ENCODE results near the gene PTPRK. TPM values are rescaled to one million over a fixed set of nuclear protein-coding genes. Genes with fewer than 3 reads are reported as not detected.

Gene PTPRK
- total RNA-seq, 4 donors from 2014 or later: 34.6 to 56.5 (median 47.0) TPM

DNA sequence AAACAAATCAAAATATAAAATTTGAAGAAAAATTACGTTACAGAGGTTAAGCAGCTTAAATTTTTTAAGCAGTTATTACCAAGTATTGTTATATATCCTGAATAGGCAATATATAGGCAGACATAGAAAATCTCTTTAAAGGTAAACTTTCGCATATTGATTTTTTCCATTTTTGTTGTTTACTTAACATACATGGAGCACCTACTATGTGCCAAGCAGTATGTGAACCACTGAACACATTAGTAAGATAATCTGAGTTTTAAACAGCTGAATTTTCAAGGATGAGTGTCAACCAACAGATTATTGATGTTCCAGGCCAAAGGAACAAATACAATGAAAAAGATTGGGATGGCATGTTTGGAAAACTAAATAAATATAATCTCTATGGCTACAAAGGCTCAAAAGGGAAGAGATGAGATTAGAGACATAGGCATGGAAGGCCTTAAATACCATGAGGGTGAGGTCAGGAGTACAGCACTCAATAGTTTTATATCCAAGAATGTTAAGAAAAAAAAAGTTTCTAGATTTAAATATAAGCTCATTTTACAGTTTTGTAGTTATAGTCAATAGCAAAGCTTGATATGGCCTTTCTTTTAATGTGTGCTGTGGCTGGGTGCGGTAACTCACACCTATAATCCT, 277.5 kb downstream of the PTPRK start:
- no peaks in the 10 kb centered on the region for H3K36me3 ChIP-seq
- no peaks in the 10 kb centered on the region for H3K27me3 ChIP-seq
- H3K4me1 ChIP-seq: no peaks in the 10 kb centered on the region
- no peaks in the 10 kb centered on the region for H3K9me3 ChIP-seq
- intact Hi-C loops (cut with DNase I): no loop called here
- no peak overlapping the region for H3K4me3 ChIP-seq (replicated peaks in 1 of 3)
- no peak overlapping the region for H3K27ac ChIP-seq
- DNase-seq: no peak
- WGBS, 2 donors: 98% methylated on average over 3 of the region's 3 CpGs
- no peak for TF ChIP-seq POLR2A (IDR thresholded peaks at IDR 0.05)
- TF ChIP-seq, protein P1, sequence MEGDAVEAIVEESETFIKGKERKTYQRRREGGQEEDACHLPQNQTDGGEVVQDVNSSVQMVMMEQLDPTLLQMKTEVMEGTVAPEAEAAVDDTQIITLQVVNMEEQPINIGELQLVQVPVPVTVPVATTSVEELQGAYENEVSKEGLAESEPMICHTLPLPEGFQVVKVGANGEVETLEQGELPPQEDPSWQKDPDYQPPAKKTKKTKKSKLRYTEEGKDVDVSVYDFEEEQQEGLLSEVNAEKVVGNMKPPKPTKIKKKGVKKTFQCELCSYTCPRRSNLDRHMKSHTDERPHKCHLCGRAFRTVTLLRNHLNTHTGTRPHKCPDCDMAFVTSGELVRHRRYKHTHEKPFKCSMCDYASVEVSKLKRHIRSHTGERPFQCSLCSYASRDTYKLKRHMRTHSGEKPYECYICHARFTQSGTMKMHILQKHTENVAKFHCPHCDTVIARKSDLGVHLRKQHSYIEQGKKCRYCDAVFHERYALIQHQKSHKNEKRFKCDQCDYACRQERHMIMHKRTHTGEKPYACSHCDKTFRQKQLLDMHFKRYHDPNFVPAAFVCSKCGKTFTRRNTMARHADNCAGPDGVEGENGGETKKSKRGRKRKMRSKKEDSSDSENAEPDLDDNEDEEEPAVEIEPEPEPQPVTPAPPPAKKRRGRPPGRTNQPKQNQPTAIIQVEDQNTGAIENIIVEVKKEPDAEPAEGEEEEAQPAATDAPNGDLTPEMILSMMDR (IDR thresholded peaks at IDR 0.05): no peak

DNA sequence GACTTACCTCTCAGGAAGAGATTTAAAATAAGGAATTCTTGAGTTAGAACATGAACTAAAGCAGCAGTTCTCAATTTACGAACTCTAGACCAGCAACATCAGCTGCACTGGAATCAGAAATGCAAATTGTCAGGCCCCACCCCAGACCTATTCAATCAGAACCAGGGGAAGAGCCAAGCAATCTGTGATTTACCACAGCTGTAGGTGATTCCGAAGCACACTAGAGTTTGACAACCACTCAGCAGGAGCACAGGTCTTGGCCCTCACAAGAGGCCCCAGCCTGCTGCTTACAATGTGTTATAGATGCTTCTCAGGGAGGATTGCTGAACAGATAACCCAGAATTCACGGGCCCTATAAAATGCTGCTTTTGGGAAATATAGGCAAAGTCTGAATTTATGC, 279.2 kb downstream of the PTPRK start:
- Histone ChIP-seq H3K27ac (no peak overlapping the region), H3K36me3 (no peaks in the 10 kb centered on the region), H3K4me1 (no peaks in the 10 kb centered on the region), H3K27me3 (no peaks in the 10 kb centered on the region), H3K9me3 (no peaks in the 10 kb centered on the region), H3K4me3 (replicated peaks in 1 of 3) (no peak overlapping the region)
- WGBS, 2 donors: 93 to 96% methylated on average over 3 of the region's 3 CpGs
- no peak for TF ChIP-seq POLR2A (IDR thresholded peaks at IDR 0.05)
- TF ChIP-seq, protein P1 (IDR thresholded peaks at IDR 0.05): no peak
- intact Hi-C loops (cut with DNase I): no loop called here
- no peak for DNase-seq

DNA sequence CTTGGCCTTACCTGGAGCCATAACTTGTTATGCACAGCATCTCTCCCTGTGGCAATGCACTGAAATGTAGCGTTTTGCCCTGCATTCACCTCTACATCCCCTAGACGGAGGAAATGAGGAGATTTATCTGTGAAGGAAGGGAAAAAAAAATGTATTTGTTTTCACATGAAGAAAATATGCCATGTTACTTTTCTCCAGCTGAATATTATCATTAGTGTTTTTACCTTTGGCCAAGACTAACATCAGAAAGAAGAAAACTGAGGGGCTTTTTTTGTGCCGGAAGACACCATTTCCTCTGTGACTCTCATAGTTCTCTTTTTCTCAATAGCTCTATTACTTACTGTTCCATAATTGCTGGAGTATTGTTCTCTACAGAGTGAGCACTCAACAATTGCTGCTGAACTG, 280.4 kb downstream of the PTPRK start:
- DNase-seq: no peak
- Histone ChIP-seq H3K9me3 (no peaks in the 10 kb centered on the region), H3K4me1 (no peaks in the 10 kb centered on the region), H3K4me3 (replicated peaks in 1 of 3) (no peak overlapping the region), H3K27ac (no peak overlapping the region), H3K27me3 (no peaks in the 10 kb centered on the region), H3K36me3 (no peaks in the 10 kb centered on the region)
- WGBS, 2 donors: 72% methylated on average over 3 of the region's 3 CpGs
- intact Hi-C loops (cut with DNase I): no loop called here
- TF ChIP-seq, protein P1 (IDR thresholded peaks at IDR 0.05): no peak
- no peak for TF ChIP-seq POLR2A (IDR thresholded peaks at IDR 0.05)

DNA sequence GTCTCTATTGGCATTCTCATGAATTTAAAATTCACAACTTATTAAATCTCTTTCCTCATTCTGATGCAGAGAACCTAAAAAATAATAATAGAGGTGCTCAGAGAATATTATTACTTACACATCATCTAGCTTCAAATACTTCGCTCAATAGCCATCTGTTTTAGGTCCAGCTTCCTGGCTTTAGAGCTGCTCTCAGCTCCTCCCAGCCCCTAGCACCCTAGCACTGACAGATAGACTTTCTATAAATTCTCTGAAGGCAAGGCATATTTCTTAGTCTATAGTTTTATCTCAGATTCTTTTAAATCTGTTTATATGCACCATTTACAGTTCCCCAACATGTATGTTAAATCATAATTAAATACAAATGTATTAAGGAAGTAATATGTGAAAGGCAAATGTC, 281.3 kb downstream of the PTPRK start:
- no peak for TF ChIP-seq POLR2A (IDR thresholded peaks at IDR 0.05)
- TF ChIP-seq, protein P1 (IDR thresholded peaks at IDR 0.05): no peak
- H3K9me3 ChIP-seq: no peaks in the 10 kb centered on the region
- no peaks in the 10 kb centered on the region for H3K4me1 ChIP-seq
- no peaks in the 10 kb centered on the region for H3K36me3 ChIP-seq
- intact Hi-C loops (cut with DNase I): no loop called here
- H3K4me3 ChIP-seq (replicated peaks in 1 of 3): no peak overlapping the region
- no peak for DNase-seq
- 79 to 93% methylated on average over 1 of the region's 1 CpG for WGBS, 2 donors
- H3K27me3 ChIP-seq: no peaks in the 10 kb centered on the region
- no peak overlapping the region for H3K27ac ChIP-seq

DNA sequence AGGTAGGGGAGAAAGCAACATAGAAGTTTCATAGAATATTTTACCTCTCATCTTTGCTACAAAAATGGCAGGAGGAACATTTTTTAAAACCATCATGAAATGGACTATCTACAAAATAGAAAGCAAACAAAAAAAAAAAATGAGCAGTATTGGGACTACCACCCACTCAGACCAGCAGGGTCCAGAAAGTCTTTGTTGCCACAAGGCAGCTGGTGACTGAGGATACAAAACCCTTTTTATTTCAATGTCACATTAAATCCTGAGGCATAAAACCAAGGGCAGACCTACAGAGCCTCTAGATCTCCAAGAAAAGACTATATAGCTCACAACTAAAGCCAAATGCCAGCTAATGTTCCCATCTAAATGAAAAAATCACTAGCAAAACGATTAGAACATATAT, 282.2 kb downstream of the PTPRK start:
- Histone ChIP-seq H3K9me3 (no peaks in the 10 kb centered on the region), H3K4me1 (no peaks in the 10 kb centered on the region), H3K36me3 (no peaks in the 10 kb centered on the region), H3K27me3 (no peaks in the 10 kb centered on the region), H3K27ac (no peak overlapping the region), H3K4me3 (replicated peaks in 1 of 3) (no peak overlapping the region)
- DNase-seq: no peak
- WGBS, 2 donors: 83 to 96% methylated on average over 1 of the region's 1 CpG
- intact Hi-C loops (cut with DNase I): no loop called here
- no peak for TF ChIP-seq POLR2A (IDR thresholded peaks at IDR 0.05)
- TF ChIP-seq, protein P1 (IDR thresholded peaks at IDR 0.05): no peak

Measured in thyroid gland (tissue), 4 donors.